Liver (tissue), 9 donors: ENCODE data around the gene C14orf119. TPM values are rescaled to one million over a fixed set of nuclear protein-coding genes. Genes with fewer than 3 reads are reported as not detected.

Experiments
- DNase-seq: peaks from one replicate; pipeline ENCODE4 v3.0.0-alpha.2; 2017; ENCODE audit warnings: low spot score
- H3K27ac ChIP-seq, 2 donors: one replicate each; pipeline ENCODE4 v1.7.0; 2013; ENCODE audit warnings: inconsistent platforms in 2 of 2, low read length in 2 of 2, control low read depth in 1 of 2, low read depth in 1 of 2, mild to moderate bottlenecking in 1 of 2
- H3K27me3 ChIP-seq, 4 donors: one replicate each; pipeline versions ENCODE4 v1.6.1 to v1.7.0; 2013; ENCODE audit warnings: low read length in 3 of 4, inconsistent platforms in 1 of 4, mild to moderate bottlenecking in 1 of 4, moderate library complexity in 1 of 4; ENCODE audit not compliant: control insufficient read depth in 4 of 4, insufficient read depth in 4 of 4
- H3K36me3 ChIP-seq, 4 donors: one replicate each; pipeline versions ENCODE4 v1.6.1 to v1.7.0; 2013; ENCODE audit warnings: low read length in 3 of 4, mild to moderate bottlenecking in 3 of 4, low read depth in 1 of 4, moderate library complexity in 1 of 4; ENCODE audit not compliant: control insufficient read depth in 4 of 4, insufficient read depth in 3 of 4
- H3K4me1 ChIP-seq, 4 donors: one replicate each; pipeline versions ENCODE4 v1.6.1 to v1.7.0; 2013; ENCODE audit warnings: low read length in 3 of 4, mild to moderate bottlenecking in 3 of 4, moderate library complexity in 1 of 4; ENCODE audit not compliant: control insufficient read depth in 4 of 4, insufficient read depth in 4 of 4
- H3K4me3 ChIP-seq, 3 donors: one replicate each; pipeline versions ENCODE4 v1.6.1 to v1.7.0; 2013; ENCODE audit warnings: low read length in 3 of 3, control low read depth in 1 of 3, low read depth in 1 of 3, mild to moderate bottlenecking in 1 of 3
- H3K9ac ChIP-seq, 2 donors: one replicate each; pipeline ENCODE4 v1.7.0; 2013; ENCODE audit warnings: low read length in 2 of 2, mild to moderate bottlenecking in 2 of 2, moderate library complexity in 2 of 2, control low read depth in 1 of 2, low read depth in 1 of 2
- H3K9me3 ChIP-seq, 4 donors: one replicate each; pipeline versions ENCODE4 v1.6.1 to v1.7.0; 2013; ENCODE audit warnings: low read length in 3 of 4; ENCODE audit not compliant: control insufficient read depth in 4 of 4
- EGR1 ChIP-seq, 2 donors: IDR thresholded peaks; 2 replicates each; pipeline ENCODE4 v1.6.1; 2016 to 2018; ENCODE audit warnings: antibody characterized with exemption in 2 of 2, low read depth in 2 of 2
- FOXA1 ChIP-seq: IDR thresholded peaks from 2 replicates; pipeline ENCODE4 v1.6.1; 2016; ENCODE audit warnings: antibody characterized with exemption
- FOXA2 ChIP-seq: IDR thresholded peaks from 2 replicates; pipeline ENCODE4 v1.6.1; 2016; ENCODE audit warnings: antibody characterized with exemption
- GABPA ChIP-seq, 2 donors: IDR thresholded peaks in 1 of 2; conservative IDR thresholded peaks in 1 of 2; 2 replicates each; pipeline ENCODE4 v1.6.1; 2016; ENCODE audit warnings: antibody characterized with exemption in 2 of 2, mild to moderate bottlenecking in 1 of 2, moderate library complexity in 1 of 2
- HNF4A ChIP-seq, 2 donors: conservative IDR thresholded peaks; 2 replicates each; pipeline ENCODE4 v1.6.1; 2016; ENCODE audit warnings: antibody characterized with exemption in 2 of 2, mild to moderate bottlenecking in 2 of 2
- JUND ChIP-seq, 2 donors: IDR thresholded peaks; 2 replicates each; pipeline ENCODE4 v1.6.1; 2016; ENCODE audit warnings: antibody characterized with exemption in 2 of 2
- NR2F2 ChIP-seq: IDR thresholded peaks from 2 replicates; pipeline ENCODE4 v1.6.1; 2016; ENCODE audit warnings: antibody characterized with exemption
- RAD21 ChIP-seq, 2 donors: IDR thresholded peaks; 2 replicates each; pipeline ENCODE4 v1.6.1; 2016; ENCODE audit warnings: antibody characterized with exemption in 2 of 2, mild to moderate bottlenecking in 2 of 2
- RXRA ChIP-seq, 2 donors: IDR thresholded peaks; 2 replicates each; pipeline ENCODE4 v1.6.1; 2017 to 2018; ENCODE audit warnings: antibody characterized with exemption in 2 of 2, mild to moderate bottlenecking in 1 of 2
- SP1 ChIP-seq: IDR thresholded peaks from 2 replicates; pipeline ENCODE4 v1.6.1; 2018; ENCODE audit warnings: antibody characterized with exemption, mild to moderate bottlenecking
- YY1 ChIP-seq: IDR thresholded peaks from 2 replicates; pipeline ENCODE4 v1.6.1; 2016; ENCODE audit warnings: antibody characterized with exemption, mild to moderate bottlenecking
- WGBS: extraction: QIAGEN DNeasy Blood & Tissue Kit; methylation state at CpG from one replicate; pipeline ENCODE4 v1.1.7; 2013; 5-methylcytosine and 5-hydroxymethylcytosine counted together
- polyA plus RNA-seq, 2 donors: library from polyadenylated mRNA; stranded (reverse) in 1 of 2; unstranded in 1 of 2; fragments of 200-250 nt in 1 of 2; fragments of >200 nt in 1 of 2; fragmentation: Nextera tagmentation in 1 of 2; extraction: Ambion mirVana in 1 of 2; gene quantifications; one replicate each; pipeline versions ENCODE4 v1.2.1 to v1.2.3, GENCODE V29; 2013 to 2015
- total RNA-seq, 2 donors: library from RNA; depleted of rRNA; stranded (reverse); fragments of >200 nt; gene quantifications; one replicate each; pipeline ENCODE4 v1.2.3, GENCODE V29; 2014
- TF ChIP-seq, protein P1 (sequence below): IDR thresholded peaks from 2 replicates; pipeline ENCODE4 v1.6.1; 2016; ENCODE audit warnings: antibody characterized with exemption
- TF ChIP-seq, protein P2 (sequence below): IDR thresholded peaks from 2 replicates; pipeline ENCODE4 v1.6.1; 2016; ENCODE audit warnings: antibody characterized with exemption
- TF ChIP-seq, protein P3 (sequence below): IDR thresholded peaks from 2 replicates; pipeline ENCODE4 v1.6.1; 2016; ENCODE audit warnings: antibody characterized with exemption, mild to moderate bottlenecking
- TF ChIP-seq, protein P4 (sequence below): fragments of 150-350 bp; IDR thresholded peaks from 2 replicates; pipeline ENCODE4 v1.5.1; 2017; ENCODE audit warnings: improper control_type of control experiment, low read depth, low read length; ENCODE audit not compliant: missing input control
- TF ChIP-seq, protein P5 (sequence below): IDR thresholded peaks from 2 replicates; pipeline ENCODE4 v1.6.1; 2016; ENCODE audit warnings: antibody characterized with exemption
- donor health status: healthy.
- donor health status: healthy.
- donor health status: healthy.
- donor health status: healthy.
- donor health status: healthy.

The C14orf119 gene
- total and polyA plus RNA-seq, 4 donors = 9.0 to 27.1 (median 17.7) TPM

DNA sequence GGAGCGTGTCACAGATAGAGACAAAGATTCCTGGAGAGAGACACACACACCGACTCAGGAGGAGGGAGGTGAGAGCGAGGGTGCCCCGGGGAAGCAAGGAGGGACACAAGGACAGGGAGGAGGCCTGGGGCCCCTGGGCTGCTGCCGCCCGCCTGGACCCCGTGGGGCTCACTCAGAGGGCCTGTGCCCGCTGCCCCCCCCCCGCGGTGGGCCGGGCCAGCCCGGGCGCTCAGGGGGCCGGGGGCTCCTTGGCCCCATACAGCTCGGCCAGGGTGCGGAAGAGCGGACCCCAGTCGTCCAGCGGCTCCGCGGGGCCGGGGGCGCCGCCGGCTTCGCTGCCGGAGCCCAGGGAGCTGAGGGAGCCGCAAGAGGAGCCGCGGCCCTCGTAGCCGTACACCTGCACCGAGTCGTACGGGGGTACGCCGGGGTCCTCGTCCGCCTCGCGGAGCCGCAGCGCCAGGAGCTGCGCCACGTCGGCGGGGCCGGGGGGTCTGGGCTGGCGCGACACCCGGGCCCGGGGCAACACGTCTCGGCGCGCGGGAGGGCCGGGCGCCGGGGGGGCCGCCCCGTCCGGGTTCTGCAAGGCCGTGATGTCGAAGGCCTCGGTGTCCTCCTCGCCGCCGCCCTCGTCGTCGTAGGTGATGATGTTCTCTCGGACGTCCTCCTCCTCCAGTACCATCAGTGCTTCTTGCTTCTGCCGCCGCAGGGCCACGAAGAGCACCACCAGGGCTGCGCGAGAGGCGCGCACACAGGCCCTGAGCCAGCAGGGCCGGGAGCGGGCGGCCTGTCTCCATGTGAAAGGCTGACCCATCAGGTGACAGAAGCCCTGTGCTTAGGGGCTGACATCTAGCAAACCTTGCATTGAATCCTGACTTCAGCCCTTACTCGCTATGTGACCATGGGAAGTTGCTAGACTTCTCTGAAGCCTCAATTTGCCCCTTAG lies 47.3 kb upstream of the C14orf119 start:
- Histone ChIP-seq H3K27me3 (no peaks in the 10 kb centered on the region), H3K36me3 (no peaks in the 10 kb centered on the region), H3K9me3 (no peaks in the 10 kb centered on the region), H3K9ac (no peak overlapping the region), H3K4me1 (peaks cover 0 to 3% (median 0%) of the 10 kb centered on the region in 4 donors), H3K27ac (no peak overlapping the region), H3K4me3 (no peak overlapping the region)
- 68% methylated on average over 85 of the region's 85 CpGs for WGBS
- no peak for TF ChIP-seq FOXA1
- TF ChIP-seq JUND (IDR thresholded peaks at IDR 0.05) = no peak
- TF ChIP-seq RXRA (IDR thresholded peaks at IDR 0.05) = no peak
- TF ChIP-seq, protein P1, sequence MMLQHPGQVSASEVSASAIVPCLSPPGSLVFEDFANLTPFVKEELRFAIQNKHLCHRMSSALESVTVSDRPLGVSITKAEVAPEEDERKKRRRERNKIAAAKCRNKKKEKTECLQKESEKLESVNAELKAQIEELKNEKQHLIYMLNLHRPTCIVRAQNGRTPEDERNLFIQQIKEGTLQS = no peak
- no peak for TF ChIP-seq HNF4A (conservative IDR thresholded peaks at IDR 0.05)
- TF ChIP-seq SP1 = no peak
- TF ChIP-seq YY1 = no peak
- no peak for TF ChIP-seq FOXA2
- TF ChIP-seq RAD21 (IDR thresholded peaks at IDR 0.05) = no peak
- TF ChIP-seq NR2F2 = no peak
- no peak for DNase-seq

DNA sequence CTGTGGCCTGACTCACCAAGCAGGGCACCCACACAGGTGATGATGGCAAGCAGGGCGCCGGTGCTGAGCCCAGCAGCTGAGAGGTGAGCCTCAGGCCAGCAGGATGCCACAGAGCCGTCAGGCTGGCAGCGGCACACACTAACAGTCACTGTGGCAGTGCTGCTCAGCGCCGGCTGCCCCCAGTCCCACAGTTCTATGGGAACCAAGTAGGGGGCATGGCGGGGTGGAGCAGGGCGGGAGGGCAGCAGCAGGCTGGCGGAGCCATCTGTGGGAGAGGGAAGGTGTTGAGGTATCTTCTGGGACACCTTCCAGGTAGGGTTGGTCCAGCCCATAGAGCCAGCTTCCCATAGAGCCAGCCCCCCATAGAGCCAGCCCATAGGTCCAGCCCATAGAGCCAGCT lies 46.3 kb upstream of the C14orf119 start:
- Histone ChIP-seq H3K9ac (no peak overlapping the region), H3K36me3 (no peaks in the 10 kb centered on the region), H3K9me3 (no peaks in the 10 kb centered on the region), H3K4me1 (peaks cover 0 to 2% (median 0%) of the 10 kb centered on the region in 4 donors), H3K27me3 (no peaks in the 10 kb centered on the region), H3K27ac (no peak overlapping the region), H3K4me3 (no peak overlapping the region)
- DNase-seq = no peak
- 96% methylated on average over 9 of the region's 9 CpGs for WGBS
- TF ChIP-seq, protein P2, sequence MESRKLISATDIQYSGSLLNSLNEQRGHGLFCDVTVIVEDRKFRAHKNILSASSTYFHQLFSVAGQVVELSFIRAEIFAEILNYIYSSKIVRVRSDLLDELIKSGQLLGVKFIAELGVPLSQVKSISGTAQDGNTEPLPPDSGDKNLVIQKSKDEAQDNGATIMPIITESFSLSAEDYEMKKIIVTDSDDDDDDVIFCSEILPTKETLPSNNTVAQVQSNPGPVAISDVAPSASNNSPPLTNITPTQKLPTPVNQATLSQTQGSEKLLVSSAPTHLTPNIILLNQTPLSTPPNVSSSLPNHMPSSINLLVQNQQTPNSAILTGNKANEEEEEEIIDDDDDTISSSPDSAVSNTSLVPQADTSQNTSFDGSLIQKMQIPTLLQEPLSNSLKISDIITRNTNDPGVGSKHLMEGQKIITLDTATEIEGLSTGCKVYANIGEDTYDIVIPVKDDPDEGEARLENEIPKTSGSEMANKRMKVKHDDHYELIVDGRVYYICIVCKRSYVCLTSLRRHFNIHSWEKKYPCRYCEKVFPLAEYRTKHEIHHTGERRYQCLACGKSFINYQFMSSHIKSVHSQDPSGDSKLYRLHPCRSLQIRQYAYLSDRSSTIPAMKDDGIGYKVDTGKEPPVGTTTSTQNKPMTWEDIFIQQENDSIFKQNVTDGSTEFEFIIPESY = no peak
- TF ChIP-seq JUND (IDR thresholded peaks at IDR 0.05) = no peak
- TF ChIP-seq HNF4A (conservative IDR thresholded peaks at IDR 0.05) = no peak
- no peak for TF ChIP-seq FOXA1
- TF ChIP-seq, protein P1 = no peak
- TF ChIP-seq EGR1 (IDR thresholded peaks at IDR 0.05; ENCODE audit: low read depth in 2 of 2) = no peak
- no peak for TF ChIP-seq SP1
- TF ChIP-seq RAD21 (IDR thresholded peaks at IDR 0.05) = no peak
- TF ChIP-seq FOXA2 = no peak
- no peak for TF ChIP-seq RXRA (IDR thresholded peaks at IDR 0.05)
- TF ChIP-seq, protein P3, sequence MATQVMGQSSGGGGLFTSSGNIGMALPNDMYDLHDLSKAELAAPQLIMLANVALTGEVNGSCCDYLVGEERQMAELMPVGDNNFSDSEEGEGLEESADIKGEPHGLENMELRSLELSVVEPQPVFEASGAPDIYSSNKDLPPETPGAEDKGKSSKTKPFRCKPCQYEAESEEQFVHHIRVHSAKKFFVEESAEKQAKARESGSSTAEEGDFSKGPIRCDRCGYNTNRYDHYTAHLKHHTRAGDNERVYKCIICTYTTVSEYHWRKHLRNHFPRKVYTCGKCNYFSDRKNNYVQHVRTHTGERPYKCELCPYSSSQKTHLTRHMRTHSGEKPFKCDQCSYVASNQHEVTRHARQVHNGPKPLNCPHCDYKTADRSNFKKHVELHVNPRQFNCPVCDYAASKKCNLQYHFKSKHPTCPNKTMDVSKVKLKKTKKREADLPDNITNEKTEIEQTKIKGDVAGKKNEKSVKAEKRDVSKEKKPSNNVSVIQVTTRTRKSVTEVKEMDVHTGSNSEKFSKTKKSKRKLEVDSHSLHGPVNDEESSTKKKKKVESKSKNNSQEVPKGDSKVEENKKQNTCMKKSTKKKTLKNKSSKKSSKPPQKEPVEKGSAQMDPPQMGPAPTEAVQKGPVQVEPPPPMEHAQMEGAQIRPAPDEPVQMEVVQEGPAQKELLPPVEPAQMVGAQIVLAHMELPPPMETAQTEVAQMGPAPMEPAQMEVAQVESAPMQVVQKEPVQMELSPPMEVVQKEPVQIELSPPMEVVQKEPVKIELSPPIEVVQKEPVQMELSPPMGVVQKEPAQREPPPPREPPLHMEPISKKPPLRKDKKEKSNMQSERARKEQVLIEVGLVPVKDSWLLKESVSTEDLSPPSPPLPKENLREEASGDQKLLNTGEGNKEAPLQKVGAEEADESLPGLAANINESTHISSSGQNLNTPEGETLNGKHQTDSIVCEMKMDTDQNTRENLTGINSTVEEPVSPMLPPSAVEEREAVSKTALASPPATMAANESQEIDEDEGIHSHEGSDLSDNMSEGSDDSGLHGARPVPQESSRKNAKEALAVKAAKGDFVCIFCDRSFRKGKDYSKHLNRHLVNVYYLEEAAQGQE = no peak
- TF ChIP-seq, protein P4, sequence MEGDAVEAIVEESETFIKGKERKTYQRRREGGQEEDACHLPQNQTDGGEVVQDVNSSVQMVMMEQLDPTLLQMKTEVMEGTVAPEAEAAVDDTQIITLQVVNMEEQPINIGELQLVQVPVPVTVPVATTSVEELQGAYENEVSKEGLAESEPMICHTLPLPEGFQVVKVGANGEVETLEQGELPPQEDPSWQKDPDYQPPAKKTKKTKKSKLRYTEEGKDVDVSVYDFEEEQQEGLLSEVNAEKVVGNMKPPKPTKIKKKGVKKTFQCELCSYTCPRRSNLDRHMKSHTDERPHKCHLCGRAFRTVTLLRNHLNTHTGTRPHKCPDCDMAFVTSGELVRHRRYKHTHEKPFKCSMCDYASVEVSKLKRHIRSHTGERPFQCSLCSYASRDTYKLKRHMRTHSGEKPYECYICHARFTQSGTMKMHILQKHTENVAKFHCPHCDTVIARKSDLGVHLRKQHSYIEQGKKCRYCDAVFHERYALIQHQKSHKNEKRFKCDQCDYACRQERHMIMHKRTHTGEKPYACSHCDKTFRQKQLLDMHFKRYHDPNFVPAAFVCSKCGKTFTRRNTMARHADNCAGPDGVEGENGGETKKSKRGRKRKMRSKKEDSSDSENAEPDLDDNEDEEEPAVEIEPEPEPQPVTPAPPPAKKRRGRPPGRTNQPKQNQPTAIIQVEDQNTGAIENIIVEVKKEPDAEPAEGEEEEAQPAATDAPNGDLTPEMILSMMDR = no peak
- TF ChIP-seq NR2F2 = no peak
- TF ChIP-seq, protein P5, sequence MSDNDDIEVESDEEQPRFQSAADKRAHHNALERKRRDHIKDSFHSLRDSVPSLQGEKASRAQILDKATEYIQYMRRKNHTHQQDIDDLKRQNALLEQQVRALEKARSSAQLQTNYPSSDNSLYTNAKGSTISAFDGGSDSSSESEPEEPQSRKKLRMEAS = no peak
- no peak for TF ChIP-seq YY1
- no peak for TF ChIP-seq GABPA (IDR thresholded peaks at IDR 0.05 in 1 of 2, conservative IDR thresholded peaks at IDR 0.05 in 1 of 2)
